PFSK-1 (cell line): ENCODE results near the gene NAT8L.

Experiments used
- FOXP2 ChIP-seq: optimal IDR thresholded peaks from 2 replicates; pipeline ENCODE3; 2011; ENCODE audit warnings: borderline replicate concordance, control low read depth, inconsistent platforms; ENCODE audit not compliant: insufficient read depth; ENCODE audit errors: extremely low read length, extremely low read depth
- POLR2AphosphoS5 ChIP-seq: IDR thresholded peaks from 2 replicates; pipeline ENCODE4 v1.6.1; 2012; ENCODE audit warnings: low read depth, mild to moderate bottlenecking, control low read depth, low read length, moderate library complexity
- REST ChIP-seq, 2 experiments: IDR thresholded peaks; 2 replicates each; pipeline versions ENCODE4 v1.6.1 to v1.8.0; 2011 to 2012; ENCODE audit warnings: low read depth in 2 of 2, low read length in 2 of 2, control low read depth in 1 of 2, inconsistent platforms in 1 of 2, mild to moderate bottlenecking in 1 of 2, moderate library complexity in 1 of 2; ENCODE audit not compliant: insufficient read depth in 1 of 2
- SIN3A ChIP-seq: IDR thresholded peaks from 2 replicates; pipeline ENCODE4 v1.6.1; 2012; ENCODE audit warnings: mild to moderate bottlenecking, low read length, moderate library complexity, borderline replicate concordance; ENCODE audit not compliant: insufficient read depth
- TAF1 ChIP-seq: IDR thresholded peaks from 2 replicates; pipeline ENCODE4 v1.6.1; 2012; ENCODE audit warnings: low read length, control low read depth, borderline replicate concordance; ENCODE audit not compliant: insufficient read depth

- TF ChIP-seq TAF1: no peak
- no peak for TF ChIP-seq SIN3A
- no peak for TF ChIP-seq POLR2AphosphoS5
- TF ChIP-seq REST (IDR thresholded peaks at IDR 0.05; ENCODE audit: insufficient read depth in 1 of 2, low read depth in 2 of 2, low read length in 2 of 2): no peak
- no peak for TF ChIP-seq FOXP2
These were observed 12.0 kb upstream of the NAT8L start for GRCh38 chr4:2047031-2047660.
